Vagina (tissue), 2 donors: ENCODE data around the gene SPAG8.

Experiments used
- POLR2A ChIP-seq, 2 donors: fragments of 450-650 bp; IDR thresholded peaks; one replicate each; pipeline ENCODE4 v1.6.1; 2017; ENCODE audit warnings: antibody characterized with exemption in 2 of 2, mild to moderate bottlenecking in 2 of 2, moderate library complexity in 2 of 2
- POLR2AphosphoS5 ChIP-seq, 2 donors: sonication (generic); formaldehyde crosslinking; IDR thresholded peaks; one replicate each; pipeline ENCODE4 v1.9.0; 2017; ENCODE audit warnings: antibody characterized with exemption in 2 of 2, mild to moderate bottlenecking in 2 of 2, low read depth in 1 of 2; ENCODE audit not compliant: insufficient read depth in 1 of 2
- TF ChIP-seq, protein P1 (sequence below), 3 experiments: fragments of 450-650 bp in 2 of 3; fragments of 200-600 bp in 1 of 3; sonication (generic) in 1 of 3; IDR thresholded peaks; one replicate each; pipeline ENCODE4 v1.5.1; 2017 to 2019; ENCODE audit warnings: antibody characterized with exemption in 3 of 3, mild to moderate bottlenecking in 2 of 3, moderate library complexity in 2 of 3

DNA sequence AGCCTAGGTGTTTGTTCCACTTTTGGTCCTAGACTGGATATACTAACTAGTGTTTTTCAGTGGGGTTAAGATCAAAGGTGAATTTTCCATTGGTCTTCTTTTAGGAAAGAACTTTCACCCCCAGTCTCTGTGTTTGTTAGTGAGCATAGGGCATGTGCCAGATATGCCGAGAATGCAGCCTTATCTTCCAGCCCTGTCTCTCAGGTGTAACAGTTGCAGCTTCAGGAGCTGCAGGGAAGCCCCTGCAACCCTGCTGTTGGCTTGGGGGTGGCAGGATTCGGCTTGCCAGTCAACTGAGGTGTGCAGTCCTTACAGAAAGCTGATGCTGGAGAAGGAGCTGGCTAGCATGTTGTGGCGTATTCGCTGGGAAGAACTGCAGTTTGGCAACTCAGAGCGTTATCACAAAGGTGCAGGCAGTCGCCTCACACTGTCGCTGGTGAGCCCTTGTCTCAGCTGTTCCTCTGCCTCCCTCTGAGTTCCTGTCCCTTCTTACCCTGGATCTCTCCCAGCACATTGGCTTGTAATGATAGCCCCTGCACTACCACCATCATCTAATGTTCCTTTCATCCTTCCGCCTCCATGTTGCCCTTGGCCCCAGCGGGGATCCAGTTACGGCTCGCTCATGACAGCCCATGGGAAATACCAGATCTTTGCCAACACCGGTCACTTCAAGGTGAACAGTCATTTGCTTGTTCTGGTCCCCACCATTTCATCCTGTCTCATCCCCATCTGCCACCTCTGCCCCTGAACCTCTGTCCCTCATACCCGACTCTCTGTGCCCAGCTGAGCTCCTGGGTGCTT is 10.5 kb downstream of the SPAG8 start:
- TF ChIP-seq, protein P1, sequence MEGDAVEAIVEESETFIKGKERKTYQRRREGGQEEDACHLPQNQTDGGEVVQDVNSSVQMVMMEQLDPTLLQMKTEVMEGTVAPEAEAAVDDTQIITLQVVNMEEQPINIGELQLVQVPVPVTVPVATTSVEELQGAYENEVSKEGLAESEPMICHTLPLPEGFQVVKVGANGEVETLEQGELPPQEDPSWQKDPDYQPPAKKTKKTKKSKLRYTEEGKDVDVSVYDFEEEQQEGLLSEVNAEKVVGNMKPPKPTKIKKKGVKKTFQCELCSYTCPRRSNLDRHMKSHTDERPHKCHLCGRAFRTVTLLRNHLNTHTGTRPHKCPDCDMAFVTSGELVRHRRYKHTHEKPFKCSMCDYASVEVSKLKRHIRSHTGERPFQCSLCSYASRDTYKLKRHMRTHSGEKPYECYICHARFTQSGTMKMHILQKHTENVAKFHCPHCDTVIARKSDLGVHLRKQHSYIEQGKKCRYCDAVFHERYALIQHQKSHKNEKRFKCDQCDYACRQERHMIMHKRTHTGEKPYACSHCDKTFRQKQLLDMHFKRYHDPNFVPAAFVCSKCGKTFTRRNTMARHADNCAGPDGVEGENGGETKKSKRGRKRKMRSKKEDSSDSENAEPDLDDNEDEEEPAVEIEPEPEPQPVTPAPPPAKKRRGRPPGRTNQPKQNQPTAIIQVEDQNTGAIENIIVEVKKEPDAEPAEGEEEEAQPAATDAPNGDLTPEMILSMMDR (IDR thresholded peaks at IDR 0.05): no peak
- TF ChIP-seq POLR2AphosphoS5 (IDR thresholded peaks at IDR 0.05; ENCODE audit: insufficient read depth in 1 of 2, low read depth in 1 of 2) (no peak), POLR2A (IDR thresholded peaks at IDR 0.05) (no peak)
